Gastroesophageal sphincter (tissue), 4 donors: ENCODE results near the gene FAM193A. TPM values are rescaled to one million over a fixed set of nuclear protein-coding genes. Genes with fewer than 3 reads are reported as not detected.

ENCODE experiments used
- ATAC-seq: fragments of 150-250 bp; one replicate; pipeline ENCODE4 v1.9.1; 2016; ENCODE audit warnings: mild to moderate bottlenecking, moderate library complexity
- H3K27ac ChIP-seq, 4 donors: fragments of 200-600 bp; sonication (generic) in 3 of 4; 1 replicate in 3 of 4; 2 replicates in 1 of 4; pipeline ENCODE4 v1.5.1; 2016 to 2019
- H3K27me3 ChIP-seq: fragments of 200-600 bp; sonication (generic); one replicate; pipeline ENCODE4 v1.5.1; 2019
- H3K36me3 ChIP-seq, 2 donors: fragments of 200-600 bp; sonication (generic); one replicate each; pipeline ENCODE4 v1.5.1; 2019; ENCODE audit warnings: control low read depth in 1 of 2
- H3K4me1 ChIP-seq, 3 donors: fragments of 200-600 bp; sonication (generic); 1 replicate in 2 of 3; 2 replicates in 1 of 3; pipeline ENCODE4 v1.5.1; 2016 to 2019; ENCODE audit warnings: control low read depth in 2 of 3
- H3K4me3 ChIP-seq, 2 donors: fragments of 200-600 bp; sonication (generic); one replicate each; pipeline ENCODE4 v1.5.1; 2019; ENCODE audit warnings: mild to moderate bottlenecking in 1 of 2, moderate library complexity in 1 of 2
- H3K9me3 ChIP-seq, 3 donors: fragments of 200-600 bp; sonication (generic); one replicate each; pipeline ENCODE4 v1.5.1; 2017 to 2019; ENCODE audit warnings: control low read depth in 2 of 3
- EP300 ChIP-seq: sonication (generic); formaldehyde crosslinking; IDR thresholded peaks from one replicate; pipeline ENCODE4 v1.6.1; 2017; ENCODE audit warnings: antibody characterized with exemption, mild to moderate bottlenecking
- POLR2A ChIP-seq, 2 donors: fragments of 450-650 bp; IDR thresholded peaks; one replicate each; pipeline ENCODE4 v1.6.1; 2017; ENCODE audit warnings: antibody characterized with exemption in 2 of 2, mild to moderate bottlenecking in 2 of 2, moderate library complexity in 1 of 2
- POLR2AphosphoS5 ChIP-seq: sonication (generic); formaldehyde crosslinking; IDR thresholded peaks from one replicate; pipeline ENCODE4 v1.6.1; 2017; ENCODE audit warnings: antibody characterized with exemption
- WGBS, 2 donors: methylation state at CpG; one replicate each; pipeline ENCODE4 v1.1.5; 2018; ENCODE audit warnings: low coverage in 1 of 2; 5-methylcytosine and 5-hydroxymethylcytosine counted together
- total RNA-seq, 4 donors: library from RNA; depleted of rRNA; stranded (reverse); fragments of >200 nt; gene quantifications; one replicate each; pipeline ENCODE4 v1.1.0, GENCODE V29; 2016
- TF ChIP-seq, protein P1 (sequence below), 4 experiments: fragments of 200-600 bp in 2 of 4; fragments of 450-650 bp in 2 of 4; sonication (generic) in 1 of 4; IDR thresholded peaks; one replicate each; pipeline ENCODE4 v1.5.1; 2017 to 2019; ENCODE audit warnings: antibody characterized with exemption in 4 of 4, mild to moderate bottlenecking in 2 of 4, moderate library complexity in 2 of 4

The FAM193A gene
- total RNA-seq, 4 donors from 2014 or later: 24.5 to 35.6 (median 30.2) TPM

DNA sequence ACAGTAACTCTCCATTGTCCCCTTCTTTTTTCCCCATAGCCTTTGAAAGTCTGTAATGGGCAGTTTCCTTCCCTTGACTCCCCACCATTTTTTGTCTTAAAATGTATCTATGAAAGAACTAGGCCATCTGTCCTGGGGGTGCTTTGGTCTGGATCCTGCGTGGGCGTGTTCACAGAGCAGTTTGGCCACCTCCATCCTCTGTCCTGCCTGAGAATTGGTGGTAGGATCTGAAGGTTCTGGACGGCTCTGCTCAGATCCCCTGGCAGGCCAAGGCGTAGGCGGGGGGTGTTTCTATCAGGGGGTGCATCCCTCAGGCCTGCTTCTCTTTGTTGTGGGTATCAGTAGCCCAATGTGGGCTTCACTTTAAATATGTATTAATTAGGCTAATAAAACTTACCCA lies 107.1 kb downstream of the FAM193A start:
- Histone ChIP-seq H3K36me3 (peaks cover 0 to 94% of the 10 kb centered on the region in 2 donors), H3K9me3 (no peaks in the 10 kb centered on the region), H3K27ac (no peak overlapping the region), H3K4me1 (no peaks in the 10 kb centered on the region), H3K27me3 (no peaks in the 10 kb centered on the region), H3K4me3 (no peak overlapping the region)
- ATAC-seq: no peak
- 80% methylated on average over 3 of the region's 5 CpGs; no CpG with 5 or more reads in 1 of the 2 donors for WGBS, 2 donors
- TF ChIP-seq, protein P1, sequence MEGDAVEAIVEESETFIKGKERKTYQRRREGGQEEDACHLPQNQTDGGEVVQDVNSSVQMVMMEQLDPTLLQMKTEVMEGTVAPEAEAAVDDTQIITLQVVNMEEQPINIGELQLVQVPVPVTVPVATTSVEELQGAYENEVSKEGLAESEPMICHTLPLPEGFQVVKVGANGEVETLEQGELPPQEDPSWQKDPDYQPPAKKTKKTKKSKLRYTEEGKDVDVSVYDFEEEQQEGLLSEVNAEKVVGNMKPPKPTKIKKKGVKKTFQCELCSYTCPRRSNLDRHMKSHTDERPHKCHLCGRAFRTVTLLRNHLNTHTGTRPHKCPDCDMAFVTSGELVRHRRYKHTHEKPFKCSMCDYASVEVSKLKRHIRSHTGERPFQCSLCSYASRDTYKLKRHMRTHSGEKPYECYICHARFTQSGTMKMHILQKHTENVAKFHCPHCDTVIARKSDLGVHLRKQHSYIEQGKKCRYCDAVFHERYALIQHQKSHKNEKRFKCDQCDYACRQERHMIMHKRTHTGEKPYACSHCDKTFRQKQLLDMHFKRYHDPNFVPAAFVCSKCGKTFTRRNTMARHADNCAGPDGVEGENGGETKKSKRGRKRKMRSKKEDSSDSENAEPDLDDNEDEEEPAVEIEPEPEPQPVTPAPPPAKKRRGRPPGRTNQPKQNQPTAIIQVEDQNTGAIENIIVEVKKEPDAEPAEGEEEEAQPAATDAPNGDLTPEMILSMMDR (IDR thresholded peaks at IDR 0.05): no peak
- TF ChIP-seq POLR2AphosphoS5: no peak

DNA sequence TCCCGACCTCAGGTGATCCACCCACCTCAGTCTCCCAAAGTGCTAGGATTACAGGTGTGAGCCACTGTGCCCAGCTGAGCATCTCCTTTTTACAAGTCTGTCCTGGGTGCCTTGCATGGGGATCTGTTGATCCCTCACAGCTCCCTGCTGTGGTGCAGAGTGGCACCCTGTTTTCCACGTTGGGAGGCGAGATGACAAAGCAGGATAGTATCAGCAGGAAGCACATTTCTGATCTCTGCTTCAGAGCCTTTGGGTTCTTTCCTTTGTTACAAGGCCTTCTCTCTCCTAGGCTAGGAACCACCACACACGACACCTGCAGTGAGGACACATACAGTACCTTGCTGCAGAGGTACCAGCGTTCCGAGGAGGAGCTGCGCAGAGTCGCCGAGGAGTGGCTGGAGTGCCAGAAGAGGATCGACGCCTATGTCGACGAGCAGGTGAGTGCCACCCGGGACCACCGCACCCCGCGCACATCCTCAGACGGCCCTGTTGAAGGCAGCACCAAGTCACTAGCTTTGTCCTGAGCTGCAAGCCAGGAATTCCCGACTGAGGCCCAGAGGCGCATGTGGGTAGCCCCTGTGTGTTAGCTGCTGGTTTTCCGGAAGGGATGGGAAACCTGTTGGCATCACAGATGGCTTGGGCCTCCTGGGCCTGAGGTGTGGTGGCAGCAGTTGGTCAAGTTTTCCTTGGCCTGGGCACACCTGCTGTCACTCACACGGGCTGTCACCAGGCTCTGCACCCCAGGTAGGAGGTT lies 110.1 kb downstream of the FAM193A start:
- Histone ChIP-seq H3K9me3 (no peaks in the 10 kb centered on the region), H3K27me3 (no peaks in the 10 kb centered on the region), H3K27ac (no peak overlapping the region), H3K4me1 (no peaks in the 10 kb centered on the region), H3K36me3 (peaks cover 0 to 94% of the 10 kb centered on the region in 2 donors), H3K4me3 (no peak overlapping the region)
- no peak for TF ChIP-seq EP300
- TF ChIP-seq POLR2A (IDR thresholded peaks at IDR 0.05): no peak
- no peak for TF ChIP-seq POLR2AphosphoS5
- TF ChIP-seq, protein P1 (IDR thresholded peaks at IDR 0.05): no peak
- no peak for ATAC-seq
- 79% methylated on average over 4 of the region's 22 CpGs; no CpG with 5 or more reads in 1 of the 2 donors for WGBS, 2 donors

DNA sequence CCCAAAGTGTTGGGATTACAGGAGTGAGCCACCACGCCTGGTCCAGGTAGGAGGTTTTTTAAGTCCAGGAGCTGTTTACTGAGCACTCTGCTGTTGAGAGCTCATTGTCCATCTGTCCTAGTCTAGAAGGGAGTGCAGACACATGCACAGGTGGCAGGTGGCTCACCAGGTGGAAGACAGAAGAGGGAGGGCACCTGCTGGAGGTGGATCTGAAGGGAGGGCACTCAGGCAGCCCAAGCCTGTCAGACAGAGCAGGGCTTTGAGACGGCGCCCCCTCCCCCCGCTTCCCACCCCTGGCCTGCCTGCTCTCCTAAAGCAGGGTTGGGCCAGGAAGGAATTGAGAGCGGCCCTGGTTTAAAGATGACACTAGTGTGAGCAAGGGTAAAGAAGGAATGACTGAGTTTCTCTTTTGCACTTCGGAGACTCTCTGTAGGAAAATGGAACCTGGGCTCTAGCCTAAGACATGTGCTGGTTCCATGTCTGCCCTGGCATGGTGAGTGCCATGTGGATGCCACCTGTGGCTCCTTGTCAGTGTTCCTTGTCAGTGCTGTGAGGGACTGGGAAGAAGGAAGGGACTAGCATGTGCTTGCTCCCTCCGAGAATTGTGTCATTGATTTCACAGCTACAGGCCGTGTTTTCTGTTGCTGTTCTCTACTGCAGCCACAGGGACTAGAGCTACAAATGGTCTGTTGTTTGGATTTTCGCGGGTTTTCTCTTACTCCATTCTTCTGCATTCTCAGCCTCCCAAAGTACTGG lies 111.1 kb downstream of the FAM193A start:
- Histone ChIP-seq H3K4me1 (no peaks in the 10 kb centered on the region), H3K4me3 (no peak overlapping the region), H3K36me3 (peaks cover 0 to 93% of the 10 kb centered on the region in 2 donors), H3K9me3 (no peaks in the 10 kb centered on the region), H3K27ac (no peak overlapping the region), H3K27me3 (no peaks in the 10 kb centered on the region)
- TF ChIP-seq EP300 (no peak), POLR2AphosphoS5 (no peak), POLR2A (IDR thresholded peaks at IDR 0.05) (no peak)
- TF ChIP-seq, protein P1 (IDR thresholded peaks at IDR 0.05): no peak
- 75 to 76% methylated on average over 3 to 4 of the region's 10 CpGs for WGBS, 2 donors
- ATAC-seq: no peak

DNA sequence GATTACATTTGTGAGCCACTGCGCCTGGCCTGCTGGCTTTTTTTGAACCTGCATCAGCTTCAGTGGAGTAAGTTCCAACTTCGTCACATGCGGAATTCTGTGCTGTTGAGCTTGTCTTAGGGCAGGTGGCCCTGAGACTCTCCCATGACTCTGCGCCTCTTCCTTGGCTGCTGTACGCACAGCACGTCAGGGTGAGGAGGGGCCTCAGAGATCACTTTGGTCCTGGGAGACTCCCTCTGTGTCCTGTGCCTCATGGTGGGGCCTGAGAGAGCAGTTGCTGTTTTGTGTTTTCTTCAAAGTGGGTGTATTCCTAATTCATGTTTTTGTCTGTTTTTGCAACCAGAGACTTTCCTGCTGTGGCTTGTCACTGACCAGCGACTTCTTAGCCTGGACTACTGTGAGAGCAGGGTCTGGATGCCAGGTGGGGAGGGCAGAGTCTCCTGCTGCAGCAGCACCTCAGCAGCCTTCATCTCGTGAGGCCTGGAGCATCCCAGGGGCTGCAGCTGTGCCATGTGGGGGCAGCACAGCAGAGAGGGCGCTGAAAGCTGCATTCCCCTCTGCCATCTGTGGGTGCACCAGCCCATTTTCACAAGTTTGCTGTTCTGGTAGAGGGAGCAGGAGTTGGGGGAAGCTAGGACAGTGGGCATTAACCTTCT lies 111.8 kb downstream of the FAM193A start:
- ATAC-seq: no peak

More for the DNA sequence above, 111.8 kb downstream of the FAM193A start:
- Histone ChIP-seq H3K27ac (no peak overlapping the region), H3K9me3 (no peaks in the 10 kb centered on the region), H3K27me3 (no peaks in the 10 kb centered on the region), H3K4me3 (no peak overlapping the region), H3K4me1 (no peaks in the 10 kb centered on the region), H3K36me3 (peaks cover 0 to 87% of the 10 kb centered on the region in 2 donors)
- 85% methylated on average over 7 of the region's 9 CpGs; no CpG with 5 or more reads in 1 of the 2 donors for WGBS, 2 donors
- TF ChIP-seq POLR2A (IDR thresholded peaks at IDR 0.05) (no peak), POLR2AphosphoS5 (no peak), EP300 (no peak)
- TF ChIP-seq, protein P1 (IDR thresholded peaks at IDR 0.05): no peak
